NCI-H1417 treated with DMSO at 0.1 percent for 48 hours (cell line): ENCODE measurements around the gene PSMB5.

Source experiments
- DNase-seq: peaks from one replicate; lab custom pipeline; 2025; lab: John Stamatoyannopoulos, UW

PSMB5 gene

GRCh38 chr14:23034498-23035302 lies at the start of gene PSMB5:
Gene PSMB5, minus strand, starts transcription at chr14:23034900. Its CDS starts 19 bp downstream, at chr14:23034881.
- no peak for DNase-seq

GRCh38 chr14:23080474-23080873 lies 45.8 kb upstream of the PSMB5 start:
- DNase-seq: no peak

- no peak for DNase-seq
Measured at GRCh38 chr14:23079716-23080115, 45.0 kb upstream of the PSMB5 start.

GRCh38 chr14:23078692-23079116 lies 44.0 kb upstream of the PSMB5 start:
- DNase-seq: no peak

GRCh38 chr14:23077962-23078361 lies 43.3 kb upstream of the PSMB5 start:
- DNase-seq: no peak

GRCh38 chr14:23076785-23077408 lies 42.2 kb upstream of the PSMB5 start:
- DNase-seq: no peak

- no peak for DNase-seq
Measured at GRCh38 chr14:23074906-23075305, 40.2 kb upstream of the PSMB5 start.

- no peak for DNase-seq
Measured at GRCh38 chr14:23071921-23072539, 37.3 kb upstream of the PSMB5 start.

GRCh38 chr14:23071244-23071920 lies 36.7 kb upstream of the PSMB5 start:
- no peak for DNase-seq

GRCh38 chr14:23070262-23071129 lies 35.8 kb upstream of the PSMB5 start:
- DNase-seq: no peak

- DNase-seq: no peak
Measured at GRCh38 chr14:23069413-23069806, 34.7 kb upstream of the PSMB5 start.

- DNase-seq: no peak
Measured at GRCh38 chr14:23068789-23069412, 34.2 kb upstream of the PSMB5 start.

GRCh38 chr14:23067847-23068788 lies 33.4 kb upstream of the PSMB5 start:
- no peak for DNase-seq

- no peak for DNase-seq
Measured at GRCh38 chr14:23066855-23067744, 32.4 kb upstream of the PSMB5 start.

- DNase-seq: no peak
Measured at GRCh38 chr14:23066368-23066767, 31.7 kb upstream of the PSMB5 start.

GRCh38 chr14:23063601-23064000 lies 28.9 kb upstream of the PSMB5 start:
- DNase-seq: no peak

GRCh38 chr14:23062002-23062401 lies 27.3 kb upstream of the PSMB5 start:
- no peak for DNase-seq

- no peak for DNase-seq
Measured at GRCh38 chr14:23060536-23061260, 26.0 kb upstream of the PSMB5 start.
